Measurements from ENCODE around the gene PHC2.

Gene PHC2

DNA sequence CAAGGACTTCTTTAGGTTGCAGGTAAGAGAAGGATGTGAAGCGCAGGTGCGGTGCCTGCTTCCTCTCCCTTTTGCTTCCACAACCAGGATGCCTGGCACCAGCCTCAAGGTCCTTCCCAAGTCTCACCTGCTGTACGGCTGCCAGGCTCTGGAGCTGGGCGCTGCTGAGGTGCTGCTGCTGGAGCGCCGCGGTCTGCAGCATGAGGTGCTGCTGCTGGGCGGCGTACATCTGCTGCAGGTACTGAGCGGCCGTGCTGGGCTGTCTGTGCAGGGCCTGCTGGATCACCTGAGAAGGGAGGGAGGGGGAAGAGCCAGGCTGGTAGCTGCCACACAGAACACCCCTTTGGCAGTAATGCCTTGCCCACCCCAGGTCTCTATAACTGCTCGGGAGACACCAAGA is 58.7 kb downstream of the PHC2 start:
- no peak for DNase-seq (ENCODE audit: extremely low spot score)
- ChIA-PET POLR2A (no interaction called here), CTCF (interaction anchor here (0.9 to 6.5 kb wide), 4 partner anchors 9 to 98 kb away, joined by 3 to 51 read pairs (median 6); no protein-coding TSS in a partner anchor)
- TF ChIP-seq, protein P1, sequence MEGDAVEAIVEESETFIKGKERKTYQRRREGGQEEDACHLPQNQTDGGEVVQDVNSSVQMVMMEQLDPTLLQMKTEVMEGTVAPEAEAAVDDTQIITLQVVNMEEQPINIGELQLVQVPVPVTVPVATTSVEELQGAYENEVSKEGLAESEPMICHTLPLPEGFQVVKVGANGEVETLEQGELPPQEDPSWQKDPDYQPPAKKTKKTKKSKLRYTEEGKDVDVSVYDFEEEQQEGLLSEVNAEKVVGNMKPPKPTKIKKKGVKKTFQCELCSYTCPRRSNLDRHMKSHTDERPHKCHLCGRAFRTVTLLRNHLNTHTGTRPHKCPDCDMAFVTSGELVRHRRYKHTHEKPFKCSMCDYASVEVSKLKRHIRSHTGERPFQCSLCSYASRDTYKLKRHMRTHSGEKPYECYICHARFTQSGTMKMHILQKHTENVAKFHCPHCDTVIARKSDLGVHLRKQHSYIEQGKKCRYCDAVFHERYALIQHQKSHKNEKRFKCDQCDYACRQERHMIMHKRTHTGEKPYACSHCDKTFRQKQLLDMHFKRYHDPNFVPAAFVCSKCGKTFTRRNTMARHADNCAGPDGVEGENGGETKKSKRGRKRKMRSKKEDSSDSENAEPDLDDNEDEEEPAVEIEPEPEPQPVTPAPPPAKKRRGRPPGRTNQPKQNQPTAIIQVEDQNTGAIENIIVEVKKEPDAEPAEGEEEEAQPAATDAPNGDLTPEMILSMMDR (IDR thresholded peaks at IDR 0.05; ENCODE audit: control extremely low read depth, extremely low read depth, low read depth, missing control alignments): no peak

DNA sequence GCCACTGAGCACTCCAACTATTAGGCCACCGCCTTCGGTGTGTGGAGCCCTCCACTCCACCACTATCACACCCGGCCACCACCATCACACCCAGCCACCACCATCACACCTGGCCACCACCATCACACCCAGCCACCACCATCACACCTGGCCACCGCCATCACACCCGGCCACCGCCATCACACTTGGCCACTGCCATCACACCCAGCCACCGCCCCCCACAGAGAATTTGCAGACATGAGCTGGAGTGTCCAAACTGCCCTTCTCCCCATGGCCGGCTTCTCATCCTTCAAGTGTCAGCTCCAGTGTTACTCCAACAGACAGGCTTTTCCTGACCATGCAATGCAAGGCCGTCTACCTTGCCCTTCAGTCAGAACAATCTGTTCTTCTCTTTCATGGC is 59.6 kb downstream of the PHC2 start:
- ChIA-PET CTCF (interaction anchor here (6.5 kb wide), 1 partner anchor 74 kb away, joined by 51 read pairs; no protein-coding TSS in a partner anchor), POLR2A (no interaction called here)
- TF ChIP-seq, protein P1 (IDR thresholded peaks at IDR 0.05; ENCODE audit: control extremely low read depth, extremely low read depth, low read depth, missing control alignments): no peak
- DNase-seq (ENCODE audit: extremely low spot score): no peak

DNA sequence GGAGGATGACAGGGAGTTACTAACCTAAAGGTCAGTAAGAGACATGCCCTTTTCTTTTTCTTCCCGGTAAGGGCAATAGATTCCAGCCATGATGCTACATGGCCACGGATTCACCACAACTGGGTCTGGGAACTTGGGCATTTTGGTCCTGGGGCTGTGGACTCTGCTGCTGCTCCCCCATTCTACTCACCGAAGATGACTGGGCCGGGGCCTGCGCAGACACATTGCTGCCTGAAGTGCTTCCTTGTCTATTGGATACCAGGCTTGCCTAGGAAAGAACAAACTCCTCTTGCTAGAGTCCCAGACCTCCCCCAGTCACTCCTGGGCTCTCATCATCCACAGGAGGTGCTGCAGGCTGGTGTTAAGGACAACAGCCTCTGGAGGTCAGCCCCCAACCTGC is 60.1 kb downstream of the PHC2 start:
- DNase-seq (ENCODE audit: extremely low spot score): no peak
- TF ChIP-seq, protein P1 (IDR thresholded peaks at IDR 0.05; ENCODE audit: control extremely low read depth, extremely low read depth, low read depth, missing control alignments): no peak
- ChIA-PET CTCF (interaction anchor here (1.2 to 6.5 kb wide), 4 partner anchors 10 to 99 kb away, joined by 3 to 51 read pairs (median 6); no protein-coding TSS in a partner anchor), POLR2A (no interaction called here)

DNA sequence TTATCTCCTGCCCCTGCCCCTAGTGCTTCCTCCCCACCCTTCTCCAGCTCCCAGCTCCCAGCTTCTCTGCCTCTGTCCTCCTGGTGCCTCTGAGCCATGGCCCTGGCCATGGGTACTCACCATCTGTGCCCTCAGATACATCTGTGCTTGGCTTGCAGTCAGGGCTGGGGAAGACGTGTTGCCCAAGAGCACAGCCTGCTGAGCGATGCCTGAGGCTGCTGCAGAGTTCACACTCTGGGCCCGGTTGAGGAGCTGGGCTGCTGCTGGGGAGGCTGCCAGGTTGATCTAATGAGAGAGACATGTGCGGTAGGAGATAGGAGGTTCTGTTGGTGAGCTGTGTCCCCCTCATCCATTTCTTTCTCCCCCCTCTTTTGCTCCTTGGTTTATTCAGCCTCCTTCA is 60.6 kb downstream of the PHC2 start:
- ChIA-PET POLR2A (no interaction called here), CTCF (interaction anchor here (0.7 to 6.5 kb wide), 5 partner anchors 10 to 99 kb away, joined by 3 to 51 read pairs (median 3); no protein-coding TSS in a partner anchor)
- TF ChIP-seq, protein P1 (IDR thresholded peaks at IDR 0.05; ENCODE audit: control extremely low read depth, extremely low read depth, low read depth, missing control alignments): no peak
- no peak for DNase-seq (ENCODE audit: extremely low spot score)

DNA sequence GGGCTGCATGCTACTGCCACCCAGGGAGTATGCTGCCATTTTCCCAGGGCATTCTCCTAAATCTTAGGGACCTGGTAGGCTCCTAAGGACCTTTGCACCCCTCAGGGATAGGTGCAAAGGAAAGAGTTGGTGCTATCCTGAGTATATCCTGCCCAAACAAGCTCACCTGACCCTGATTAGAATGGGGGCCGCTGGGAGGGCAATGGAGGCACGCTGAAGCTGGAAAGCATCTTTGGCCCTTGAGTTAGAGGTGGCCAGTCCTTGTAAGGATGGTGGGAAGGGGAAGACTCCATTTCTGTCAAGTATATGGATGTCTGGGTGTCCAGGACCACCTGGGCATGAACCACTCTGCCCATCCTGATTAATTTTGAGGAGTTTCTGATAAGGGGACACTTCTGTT is 61.1 kb downstream of the PHC2 start:
- CTCF ChIA-PET: interaction anchor here (0.7 to 6.5 kb wide), 7 partner anchors 11 to 243 kb away, joined by 3 to 51 read pairs (median 3); no protein-coding TSS in a partner anchor
- DNase-seq (ENCODE audit: extremely low spot score): no peak
- TF ChIP-seq, protein P1 (IDR thresholded peaks at IDR 0.05; ENCODE audit: control extremely low read depth, extremely low read depth, low read depth, missing control alignments): no peak
- POLR2A ChIA-PET: no interaction called here

DNA sequence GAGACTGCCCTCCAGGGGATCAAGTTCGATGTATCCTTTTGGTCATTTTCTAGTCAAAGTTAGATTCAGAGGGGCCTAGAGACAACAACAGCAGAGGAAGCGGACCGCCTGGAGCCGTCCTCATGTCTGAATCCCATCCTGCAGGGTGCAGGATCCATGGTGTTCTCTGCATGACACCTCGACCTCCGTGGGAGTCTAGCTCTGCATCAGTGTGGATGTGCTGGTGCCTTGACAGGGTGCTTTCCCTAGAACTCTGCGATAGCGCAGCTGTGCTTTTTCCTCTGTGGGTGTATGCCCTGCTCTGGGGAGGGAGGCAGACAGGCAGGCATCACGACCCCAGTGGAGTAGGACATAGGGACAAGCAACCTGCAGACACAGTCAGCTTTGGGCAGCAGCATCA is 61.8 kb downstream of the PHC2 start:
- ChIA-PET POLR2A (no interaction called here), CTCF (interaction anchor here (0.7 to 6.5 kb wide), 5 partner anchors 16 to 244 kb away, joined by 3 to 51 read pairs (median 4); no protein-coding TSS in a partner anchor)
- TF ChIP-seq, protein P1 (IDR thresholded peaks at IDR 0.05; ENCODE audit: control extremely low read depth, extremely low read depth, low read depth, missing control alignments): no peak
- no peak for DNase-seq (ENCODE audit: extremely low spot score)
